Measurements from ENCODE around the gene RGS11.

Gene RGS11

DNA sequence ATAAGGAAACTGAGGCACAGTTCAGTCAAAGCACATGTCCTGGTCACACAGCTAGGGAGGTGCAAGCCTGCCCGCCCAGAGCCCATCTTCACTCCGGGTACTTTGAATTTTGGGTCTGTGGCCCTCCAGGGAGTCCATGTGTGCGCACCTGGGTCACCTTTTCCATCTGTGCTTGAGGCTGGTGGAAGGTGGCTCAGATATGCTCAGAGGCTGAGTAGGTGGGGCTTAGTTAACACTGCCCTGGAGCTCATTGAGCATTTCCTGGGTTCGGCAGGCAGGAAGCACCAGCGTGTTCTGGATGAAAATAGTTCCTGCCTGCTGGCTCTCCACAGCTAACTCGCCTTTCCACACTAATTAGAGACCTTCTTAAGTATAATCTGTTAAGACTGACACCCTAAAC is 21.9 kb downstream of the RGS11 start:
- no peak for TF ChIP-seq RAD21 (IDR thresholded peaks at IDR 0.05; ENCODE audit: low read depth)
- TF ChIP-seq, protein P1, sequence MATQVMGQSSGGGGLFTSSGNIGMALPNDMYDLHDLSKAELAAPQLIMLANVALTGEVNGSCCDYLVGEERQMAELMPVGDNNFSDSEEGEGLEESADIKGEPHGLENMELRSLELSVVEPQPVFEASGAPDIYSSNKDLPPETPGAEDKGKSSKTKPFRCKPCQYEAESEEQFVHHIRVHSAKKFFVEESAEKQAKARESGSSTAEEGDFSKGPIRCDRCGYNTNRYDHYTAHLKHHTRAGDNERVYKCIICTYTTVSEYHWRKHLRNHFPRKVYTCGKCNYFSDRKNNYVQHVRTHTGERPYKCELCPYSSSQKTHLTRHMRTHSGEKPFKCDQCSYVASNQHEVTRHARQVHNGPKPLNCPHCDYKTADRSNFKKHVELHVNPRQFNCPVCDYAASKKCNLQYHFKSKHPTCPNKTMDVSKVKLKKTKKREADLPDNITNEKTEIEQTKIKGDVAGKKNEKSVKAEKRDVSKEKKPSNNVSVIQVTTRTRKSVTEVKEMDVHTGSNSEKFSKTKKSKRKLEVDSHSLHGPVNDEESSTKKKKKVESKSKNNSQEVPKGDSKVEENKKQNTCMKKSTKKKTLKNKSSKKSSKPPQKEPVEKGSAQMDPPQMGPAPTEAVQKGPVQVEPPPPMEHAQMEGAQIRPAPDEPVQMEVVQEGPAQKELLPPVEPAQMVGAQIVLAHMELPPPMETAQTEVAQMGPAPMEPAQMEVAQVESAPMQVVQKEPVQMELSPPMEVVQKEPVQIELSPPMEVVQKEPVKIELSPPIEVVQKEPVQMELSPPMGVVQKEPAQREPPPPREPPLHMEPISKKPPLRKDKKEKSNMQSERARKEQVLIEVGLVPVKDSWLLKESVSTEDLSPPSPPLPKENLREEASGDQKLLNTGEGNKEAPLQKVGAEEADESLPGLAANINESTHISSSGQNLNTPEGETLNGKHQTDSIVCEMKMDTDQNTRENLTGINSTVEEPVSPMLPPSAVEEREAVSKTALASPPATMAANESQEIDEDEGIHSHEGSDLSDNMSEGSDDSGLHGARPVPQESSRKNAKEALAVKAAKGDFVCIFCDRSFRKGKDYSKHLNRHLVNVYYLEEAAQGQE (IDR thresholded peaks at IDR 0.05; ENCODE audit: low read depth): no peak

DNA sequence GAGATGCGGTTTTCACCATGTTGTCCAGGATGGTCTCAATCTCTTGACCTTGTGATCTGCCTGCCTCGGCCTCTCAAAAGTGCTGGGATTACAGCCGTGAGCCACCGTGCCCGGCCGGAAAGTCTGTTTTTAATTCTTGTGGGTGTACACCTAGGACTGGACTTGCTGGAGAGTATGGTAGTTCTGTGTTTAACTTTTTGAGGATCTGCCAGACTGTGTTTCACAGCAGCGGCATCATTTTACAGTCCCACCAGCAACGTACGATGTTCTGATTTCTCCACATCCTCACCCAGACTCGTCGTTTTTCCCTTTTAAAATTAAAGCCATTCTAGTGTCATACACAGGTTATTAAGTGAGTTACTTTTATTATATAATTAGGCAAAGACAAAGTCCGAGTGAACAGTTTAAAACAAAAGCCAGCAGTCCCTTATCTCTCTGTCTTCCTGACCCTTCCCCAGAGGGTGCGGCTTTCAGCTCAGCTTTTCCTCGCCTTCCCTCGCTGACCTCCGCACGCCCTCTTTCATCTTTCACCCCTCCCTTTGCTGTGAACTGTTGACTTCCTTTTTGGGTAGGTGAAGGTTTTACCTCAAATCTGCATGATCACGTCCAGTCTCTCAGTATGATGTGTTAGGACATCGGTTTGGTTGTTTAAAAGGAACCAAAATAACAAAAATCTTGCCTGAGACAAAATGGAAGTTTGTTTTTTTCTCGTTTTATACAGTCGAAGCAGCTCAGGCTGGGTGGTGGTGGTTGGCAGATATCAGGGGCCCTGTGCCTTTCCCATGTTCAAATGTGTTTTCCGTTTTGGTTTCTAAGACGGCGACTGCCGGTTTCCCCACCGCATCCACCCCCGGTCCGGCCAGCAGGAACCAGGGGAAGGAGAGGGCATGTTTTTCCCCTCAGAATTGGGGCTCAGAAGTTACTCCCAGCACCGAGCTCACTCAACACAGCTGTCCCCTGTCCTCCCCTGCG is 23.1 kb downstream of the RGS11 start:
- TF ChIP-seq EGR1 (IDR thresholded peaks at IDR 0.05): no peak
- no peak for TF ChIP-seq TCF12 (IDR thresholded peaks at IDR 0.05; ENCODE audit: low read depth)

DNA sequence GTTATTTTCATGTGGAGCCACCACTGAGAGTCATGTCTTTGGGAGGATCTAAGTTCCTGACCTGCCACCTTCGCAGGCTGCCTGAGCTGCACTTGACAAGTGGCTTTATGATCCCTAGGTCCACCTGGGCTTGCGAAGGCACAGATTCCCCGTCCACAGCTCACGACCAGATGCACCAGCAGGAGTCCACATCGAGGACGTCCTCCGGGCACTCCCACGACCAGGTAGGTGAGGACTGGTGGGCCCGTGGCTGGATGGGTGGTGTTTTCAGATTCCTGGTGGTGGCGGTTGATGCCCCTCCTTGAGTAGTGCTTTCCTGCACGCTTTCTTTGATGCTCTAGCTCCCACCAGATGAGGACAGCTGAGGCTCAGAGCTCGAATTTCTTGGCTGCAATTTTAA is 26.3 kb downstream of the RGS11 start:
- no peak for TF ChIP-seq EGR1 (IDR thresholded peaks at IDR 0.05)
- no peak for TF ChIP-seq ZBTB7A (IDR thresholded peaks at IDR 0.05; ENCODE audit: low read depth)
- TF ChIP-seq TCF12 (IDR thresholded peaks at IDR 0.05; ENCODE audit: low read depth): no peak
- TF ChIP-seq TEAD4 (IDR thresholded peaks at IDR 0.05): no peak
- no peak for TF ChIP-seq EP300 (IDR thresholded peaks at IDR 0.05; ENCODE audit: borderline replicate concordance)
- TF ChIP-seq RAD21 (IDR thresholded peaks at IDR 0.05; ENCODE audit: low read depth): no peak
- TF ChIP-seq CREB1 (IDR thresholded peaks at IDR 0.05; ENCODE audit: low read depth): no peak
- no peak for TF ChIP-seq CEBPB (IDR thresholded peaks at IDR 0.05)
- TF ChIP-seq, protein P2, sequence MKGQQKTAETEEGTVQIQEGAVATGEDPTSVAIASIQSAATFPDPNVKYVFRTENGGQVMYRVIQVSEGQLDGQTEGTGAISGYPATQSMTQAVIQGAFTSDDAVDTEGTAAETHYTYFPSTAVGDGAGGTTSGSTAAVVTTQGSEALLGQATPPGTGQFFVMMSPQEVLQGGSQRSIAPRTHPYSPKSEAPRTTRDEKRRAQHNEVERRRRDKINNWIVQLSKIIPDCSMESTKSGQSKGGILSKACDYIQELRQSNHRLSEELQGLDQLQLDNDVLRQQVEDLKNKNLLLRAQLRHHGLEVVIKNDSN (IDR thresholded peaks at IDR 0.05): no peak

DNA sequence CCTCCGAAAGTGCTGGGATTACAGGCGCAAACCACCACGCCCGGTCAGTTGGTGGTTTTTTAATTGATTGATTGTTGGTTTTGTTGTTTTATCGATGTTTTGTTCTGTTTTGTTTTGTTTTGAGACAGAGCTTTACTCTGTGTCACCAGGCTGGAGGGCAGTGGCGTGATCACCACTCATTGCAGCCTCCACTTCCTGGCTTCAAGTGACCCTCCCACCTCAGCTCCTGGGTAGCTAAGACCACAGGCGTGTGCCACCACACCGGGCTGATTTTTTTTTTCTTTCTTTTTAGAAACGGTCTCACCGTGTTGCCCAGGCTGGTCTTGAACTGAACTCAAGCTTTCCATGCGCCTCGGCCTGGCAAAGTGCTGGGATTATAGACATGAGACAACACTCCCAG is 28.7 kb downstream of the RGS11 start:
- TF ChIP-seq ZBTB7A (IDR thresholded peaks at IDR 0.05; ENCODE audit: low read depth): no peak
- no peak for TF ChIP-seq FOXM1 (IDR thresholded peaks at IDR 0.05; ENCODE audit: borderline replicate concordance, low read depth)
- TF ChIP-seq NFIC (IDR thresholded peaks at IDR 0.05): no peak
- no peak for TF ChIP-seq EP300 (IDR thresholded peaks at IDR 0.05; ENCODE audit: borderline replicate concordance)
- TF ChIP-seq CREB1 (IDR thresholded peaks at IDR 0.05; ENCODE audit: low read depth): no peak
- TF ChIP-seq, protein P1 (IDR thresholded peaks at IDR 0.05; ENCODE audit: low read depth): no peak
- TF ChIP-seq TEAD4 (IDR thresholded peaks at IDR 0.05): no peak
- no peak for TF ChIP-seq MAX (IDR thresholded peaks at IDR 0.05)
- TF ChIP-seq, protein P2 (IDR thresholded peaks at IDR 0.05): no peak
- no peak for TF ChIP-seq RAD21 (IDR thresholded peaks at IDR 0.05; ENCODE audit: low read depth)
- no peak for TF ChIP-seq TAF1 (IDR thresholded peaks at IDR 0.05; ENCODE audit: low read depth)
- TF ChIP-seq TCF12 (IDR thresholded peaks at IDR 0.05; ENCODE audit: low read depth): no peak
- TF ChIP-seq CEBPB (IDR thresholded peaks at IDR 0.05): no peak
- no peak for TF ChIP-seq YY1 (IDR thresholded peaks at IDR 0.05; ENCODE audit: low read depth)
- no peak for TF ChIP-seq EGR1 (IDR thresholded peaks at IDR 0.05)

DNA sequence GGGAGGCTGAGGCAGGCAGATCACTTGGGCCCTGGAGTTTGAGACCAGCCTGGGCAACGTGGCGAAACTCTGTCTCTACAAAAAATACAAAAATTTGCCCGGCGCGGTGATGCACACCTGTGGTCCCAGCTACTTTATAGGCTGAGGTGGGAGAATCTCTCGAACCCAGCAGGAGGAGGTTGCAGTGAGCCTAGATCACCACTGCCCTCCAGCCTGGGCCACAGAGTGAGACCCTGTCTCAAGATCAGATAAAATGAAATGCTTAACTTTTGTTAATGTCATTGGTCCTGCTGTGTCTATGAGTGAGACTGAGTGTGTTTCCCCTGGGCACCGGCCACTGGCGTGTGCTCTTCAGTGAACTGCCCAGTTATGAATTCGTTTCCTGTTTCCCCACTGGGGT is 30.6 kb downstream of the RGS11 start:
- TF ChIP-seq RAD21 (IDR thresholded peaks at IDR 0.05; ENCODE audit: low read depth): no peak
- TF ChIP-seq TAF1 (IDR thresholded peaks at IDR 0.05; ENCODE audit: low read depth): no peak
- TF ChIP-seq, protein P1 (IDR thresholded peaks at IDR 0.05; ENCODE audit: low read depth): no peak
- no peak for TF ChIP-seq YY1 (IDR thresholded peaks at IDR 0.05; ENCODE audit: low read depth)
- no peak for TF ChIP-seq FOXM1 (IDR thresholded peaks at IDR 0.05; ENCODE audit: borderline replicate concordance, low read depth)
- TF ChIP-seq, protein P2 (IDR thresholded peaks at IDR 0.05): no peak
- TF ChIP-seq CREB1 (IDR thresholded peaks at IDR 0.05; ENCODE audit: low read depth): no peak
- no peak for TF ChIP-seq CEBPB (IDR thresholded peaks at IDR 0.05)
- TF ChIP-seq MAX (IDR thresholded peaks at IDR 0.05): no peak
- TF ChIP-seq TEAD4 (IDR thresholded peaks at IDR 0.05): no peak
- TF ChIP-seq EP300 (IDR thresholded peaks at IDR 0.05; ENCODE audit: borderline replicate concordance): no peak
- no peak for TF ChIP-seq EGR1 (IDR thresholded peaks at IDR 0.05)
- no peak for TF ChIP-seq ZBTB7A (IDR thresholded peaks at IDR 0.05; ENCODE audit: low read depth)
- TF ChIP-seq NFIC (IDR thresholded peaks at IDR 0.05): no peak
- no peak for TF ChIP-seq TCF12 (IDR thresholded peaks at IDR 0.05; ENCODE audit: low read depth)
